HG03135 (cell line): ENCODE results near the gene CNTN5.
"Not testable (repeated sequence)": the region's sequence is repeated elsewhere in the genome, so short reads cannot be mapped to it uniquely, and the experiment has no call there.

Source experiments
- ATAC-seq: cut with Tn5 transposase; IDR thresholded peaks from one replicate; pipeline ENCODE4 v1.9.1; 2021; ENCODE audit warnings: mild to moderate bottlenecking, moderate library complexity; ENCODE audit not compliant: unreplicated experiment

The CNTN5 gene

GRCh38 chr11:99268886-99269285 lies 248.1 kb downstream of the CNTN5 start:
- ATAC-seq, result no peak

GRCh38 chr11:99271527-99271926 lies 250.8 kb downstream of the CNTN5 start:
- no peak for ATAC-seq

GRCh38 chr11:99275521-99275920 lies 254.8 kb downstream of the CNTN5 start:
- ATAC-seq, result no peak

- no peak for ATAC-seq
Observed at GRCh38 chr11:99277281-99277680, 256.5 kb downstream of the CNTN5 start.

- ATAC-seq, result no peak
Observed at GRCh38 chr11:99279266-99279665, 258.5 kb downstream of the CNTN5 start.

GRCh38 chr11:99281331-99281730 lies 260.6 kb downstream of the CNTN5 start:
- ATAC-seq, result no peak

GRCh38 chr11:99297925-99298324 lies 277.2 kb downstream of the CNTN5 start:
- ATAC-seq, result not testable (repeated sequence)

GRCh38 chr11:99307510-99308088 lies 286.9 kb downstream of the CNTN5 start:
- no peak for ATAC-seq

- ATAC-seq, result no peak
Observed at GRCh38 chr11:99311870-99312269, 291.1 kb downstream of the CNTN5 start.

GRCh38 chr11:99316776-99317520 lies 296.2 kb downstream of the CNTN5 start:
- no peak for ATAC-seq

GRCh38 chr11:99320769-99321290 lies 300.1 kb downstream of the CNTN5 start:
- no peak for ATAC-seq

GRCh38 chr11:99325847-99326246 lies 305.1 kb downstream of the CNTN5 start:
- no peak for ATAC-seq

- no peak for ATAC-seq
Observed at GRCh38 chr11:99327066-99327465, 306.3 kb downstream of the CNTN5 start.

GRCh38 chr11:99327527-99327926 lies 306.8 kb downstream of the CNTN5 start:
- ATAC-seq, result no peak

GRCh38 chr11:99333621-99334020 lies 312.9 kb downstream of the CNTN5 start:
- ATAC-seq, result no peak

GRCh38 chr11:99343117-99343516 lies 322.4 kb downstream of the CNTN5 start:
- no peak for ATAC-seq

GRCh38 chr11:99349151-99349673 lies 328.5 kb downstream of the CNTN5 start:
- ATAC-seq, result no peak

- no peak for ATAC-seq
Observed at GRCh38 chr11:99351624-99352023, 330.9 kb downstream of the CNTN5 start.

- ATAC-seq, result no peak
Observed at GRCh38 chr11:99352642-99353041, 331.9 kb downstream of the CNTN5 start.

- ATAC-seq, result no peak
Observed at GRCh38 chr11:99366546-99366945, 345.8 kb downstream of the CNTN5 start.

GRCh38 chr11:99368583-99368982 lies 347.8 kb downstream of the CNTN5 start:
- ATAC-seq, result no peak

GRCh38 chr11:99370549-99371216 lies 349.9 kb downstream of the CNTN5 start:
- no peak for ATAC-seq
